Measurements from ENCODE around the gene TNNC1.

TNNC1 gene

GRCh38 chr3:52489453-52489852 lies 35.6 kb upstream of the TNNC1 start:
- DNase-seq (ENCODE audit: low spot score in 2 of 2) (no peak), ATAC-seq (ENCODE audit: low read depth) (no peak)
- H3K27me3 Mint-ChIP-seq, result no peaks in the 10 kb centered on the region
- no peaks in the 10 kb centered on the region for H3K9me3 Mint-ChIP-seq
- H3K4me1 Mint-ChIP-seq, result peaks cover 2% of the 10 kb centered on the region
- no peak overlapping the region for H3K27ac Mint-ChIP-seq
- H3K36me3 Mint-ChIP-seq, result peaks cover 18% of the 10 kb centered on the region
- H3K4me3 Mint-ChIP-seq, result no peak overlapping the region

- Mint-ChIP-seq H3K36me3 (peaks cover 18% of the 10 kb centered on the region), H3K4me1 (no peaks in the 10 kb centered on the region)
These were observed 34.9 kb upstream of the TNNC1 start for GRCh38 chr3:52488746-52489145.

DNA sequence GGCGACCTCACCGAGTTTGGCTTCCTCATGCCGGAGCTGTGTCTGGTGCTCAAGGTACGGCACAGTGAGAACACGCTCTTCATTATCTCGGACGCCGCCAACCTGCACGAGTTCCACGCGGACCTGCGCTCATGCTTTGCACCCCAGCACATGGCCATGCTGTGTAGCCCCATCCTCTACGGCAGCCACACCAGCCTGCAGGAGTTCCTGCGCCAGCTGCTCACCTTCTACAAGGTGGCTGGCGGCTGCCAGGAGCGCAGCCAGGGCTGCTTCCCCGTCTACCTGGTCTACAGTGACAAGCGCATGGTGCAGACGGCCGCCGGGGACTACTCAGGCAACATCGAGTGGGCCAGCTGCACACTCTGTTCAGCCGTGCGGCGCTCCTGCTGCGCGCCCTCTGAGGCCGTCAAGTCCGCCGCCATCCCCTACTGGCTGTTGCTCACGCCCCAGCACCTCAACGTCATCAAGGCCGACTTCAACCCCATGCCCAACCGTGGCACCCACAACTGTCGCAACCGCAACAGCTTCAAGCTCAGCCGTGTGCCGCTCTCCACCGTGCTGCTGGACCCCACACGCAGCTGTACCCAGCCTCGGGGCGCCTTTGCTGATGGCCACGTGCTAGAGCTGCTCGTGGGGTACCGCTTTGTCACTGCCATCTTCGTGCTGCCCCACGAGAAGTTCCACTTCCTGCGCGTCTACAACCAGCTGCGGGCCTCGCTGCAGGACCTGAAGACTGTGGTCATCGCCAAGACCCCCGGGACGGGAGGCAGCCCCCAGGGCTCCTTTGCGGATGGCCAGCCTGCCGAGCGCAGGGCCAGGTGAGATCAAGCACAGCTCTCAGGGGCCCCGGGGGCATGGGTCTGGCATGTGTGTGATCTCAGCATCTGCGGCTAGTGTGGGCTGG lies 34.2 kb upstream of the TNNC1 start:
- DNase-seq (ENCODE audit: low spot score in 2 of 2), result no peak
- no peak overlapping the region for H3K27ac Mint-ChIP-seq
- no peak for ATAC-seq (ENCODE audit: low read depth)
- no peaks in the 10 kb centered on the region for H3K9me3 Mint-ChIP-seq
- H3K4me1 Mint-ChIP-seq, result no peaks in the 10 kb centered on the region
- peaks cover 18% of the 10 kb centered on the region for H3K36me3 Mint-ChIP-seq
- H3K4me3 Mint-ChIP-seq, result no peak overlapping the region
- no peaks in the 10 kb centered on the region for H3K27me3 Mint-ChIP-seq

More at GRCh38 chr3:52488746-52489145, 34.9 kb upstream of the TNNC1 start:
- DNase-seq (ENCODE audit: low spot score in 2 of 2), result no peak
- no peak overlapping the region for H3K27ac Mint-ChIP-seq
- H3K9me3 Mint-ChIP-seq, result no peaks in the 10 kb centered on the region
- H3K4me3 Mint-ChIP-seq, result no peak overlapping the region
- H3K27me3 Mint-ChIP-seq, result no peaks in the 10 kb centered on the region
- no peak for ATAC-seq (ENCODE audit: low read depth)

GRCh38 chr3:52487050-52487787 lies 33.4 kb upstream of the TNNC1 start:
- Mint-ChIP-seq H3K4me1 (no peaks in the 10 kb centered on the region), H3K27me3 (no peaks in the 10 kb centered on the region), H3K27ac (no peak overlapping the region), H3K9me3 (no peaks in the 10 kb centered on the region), H3K36me3 (peaks cover 17% of the 10 kb centered on the region), H3K4me3 (no peak overlapping the region)
- DNase-seq (ENCODE audit: low spot score in 2 of 2) (no peak), ATAC-seq (ENCODE audit: low read depth) (no peak)

DNA sequence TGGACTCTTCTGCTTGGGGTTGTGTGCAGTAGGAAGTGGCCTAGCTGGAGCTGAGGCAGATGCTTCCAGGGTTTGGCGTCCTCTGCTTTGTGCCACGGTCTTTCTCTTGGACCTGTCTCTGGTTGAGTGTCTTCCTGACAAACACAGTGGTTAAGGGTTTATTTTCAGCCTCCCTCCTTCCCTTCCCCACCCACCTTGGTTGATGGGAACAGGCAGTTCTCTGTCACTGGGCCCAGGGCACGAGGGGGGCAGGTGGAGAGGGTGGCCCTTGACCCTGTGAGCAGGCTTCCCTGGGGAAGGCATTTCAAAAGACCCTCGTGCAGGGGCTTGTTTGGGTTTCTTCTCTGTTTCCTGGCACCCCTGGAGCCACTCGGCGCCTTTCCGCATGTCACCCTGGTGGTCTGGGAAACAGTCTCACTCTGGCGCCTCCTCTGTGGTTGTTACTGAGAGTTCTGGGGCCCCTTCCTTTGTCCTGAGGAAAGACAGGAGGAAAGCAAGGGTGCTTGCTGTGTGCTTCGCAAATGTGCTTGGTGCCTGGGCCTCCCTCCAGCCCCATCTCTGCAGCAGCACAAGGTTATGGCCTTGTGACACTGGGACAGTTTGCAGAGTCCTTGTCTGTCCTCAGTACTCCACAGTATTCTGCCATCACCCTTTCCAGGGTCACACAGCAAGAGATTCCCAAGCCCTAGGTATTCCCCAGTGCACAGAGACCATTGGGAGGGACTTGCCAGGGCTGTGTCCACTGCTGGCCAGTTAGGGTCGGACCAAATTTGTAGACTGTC lies 31.0 kb upstream of the TNNC1 start:
- Mint-ChIP-seq H3K27ac (no peak overlapping the region), H3K27me3 (no peaks in the 10 kb centered on the region), H3K36me3 (peaks cover 24% of the 10 kb centered on the region), H3K4me3 (no peak overlapping the region), H3K4me1 (no peaks in the 10 kb centered on the region), H3K9me3 (no peaks in the 10 kb centered on the region)
- DNase-seq (ENCODE audit: low spot score in 2 of 2), result no peak
- no peak for ATAC-seq (ENCODE audit: low read depth)

GRCh38 chr3:52483577-52484381 lies 29.9 kb upstream of the TNNC1 start:
- ATAC-seq (ENCODE audit: low read depth) (no peak), DNase-seq (ENCODE audit: low spot score in 2 of 2) (no peak)
- H3K4me1 Mint-ChIP-seq, result no peaks in the 10 kb centered on the region
- H3K36me3 Mint-ChIP-seq, result peaks cover 32% of the 10 kb centered on the region
- no peaks in the 10 kb centered on the region for H3K27me3 Mint-ChIP-seq
- no peak overlapping the region for H3K27ac Mint-ChIP-seq
- no peaks in the 10 kb centered on the region for H3K9me3 Mint-ChIP-seq
- H3K4me3 Mint-ChIP-seq, result no peak overlapping the region

GRCh38 chr3:52483081-52483480 lies 29.2 kb upstream of the TNNC1 start:
- Mint-ChIP-seq H3K36me3 (peaks cover 34% of the 10 kb centered on the region), H3K27me3 (no peaks in the 10 kb centered on the region), H3K4me1 (no peaks in the 10 kb centered on the region), H3K9me3 (no peaks in the 10 kb centered on the region), H3K27ac (no peak overlapping the region), H3K4me3 (no peak overlapping the region)
- DNase-seq (ENCODE audit: low spot score in 2 of 2), result no peak
- no peak for ATAC-seq (ENCODE audit: low read depth)

GRCh38 chr3:52481819-52482521 lies 28.1 kb upstream of the TNNC1 start:
- no peak for ATAC-seq (ENCODE audit: low read depth)
- H3K9me3 Mint-ChIP-seq, result no peaks in the 10 kb centered on the region
- H3K36me3 Mint-ChIP-seq, result peaks cover 30% of the 10 kb centered on the region
- no peak overlapping the region for H3K4me3 Mint-ChIP-seq
- peak overlapping the region; percentile 32 for H3K27ac Mint-ChIP-seq
- no peaks in the 10 kb centered on the region for H3K4me1 Mint-ChIP-seq
- DNase-seq (ENCODE audit: low spot score in 2 of 2), result no peak
- H3K27me3 Mint-ChIP-seq, result no peaks in the 10 kb centered on the region

GRCh38 chr3:52480768-52481715 lies 27.2 kb upstream of the TNNC1 start:
- H3K27ac Mint-ChIP-seq, result peak overlapping the region; percentile 55
- peaks cover 29% of the 10 kb centered on the region for H3K36me3 Mint-ChIP-seq
- no peak for ATAC-seq (ENCODE audit: low read depth)
- H3K4me3 Mint-ChIP-seq, result no peak overlapping the region
- no peak for DNase-seq (ENCODE audit: low spot score in 2 of 2)
- H3K4me1 Mint-ChIP-seq, result no peaks in the 10 kb centered on the region
- no peaks in the 10 kb centered on the region for H3K27me3 Mint-ChIP-seq
- no peaks in the 10 kb centered on the region for H3K9me3 Mint-ChIP-seq

- no peaks in the 10 kb centered on the region for H3K9me3 Mint-ChIP-seq
- H3K36me3 Mint-ChIP-seq, result peaks cover 31% of the 10 kb centered on the region
- no peak for ATAC-seq (ENCODE audit: low read depth)
- no peak for DNase-seq (ENCODE audit: low spot score in 2 of 2)
- H3K27me3 Mint-ChIP-seq, result no peaks in the 10 kb centered on the region
- no peak overlapping the region for H3K4me3 Mint-ChIP-seq
- H3K27ac Mint-ChIP-seq, result no peak overlapping the region
- no peaks in the 10 kb centered on the region for H3K4me1 Mint-ChIP-seq
These were observed 26.2 kb upstream of the TNNC1 start for GRCh38 chr3:52479877-52480575.

GRCh38 chr3:52479037-52479876 lies 25.4 kb upstream of the TNNC1 start:
- Mint-ChIP-seq H3K4me1 (no peaks in the 10 kb centered on the region), H3K4me3 (no peak overlapping the region), H3K27me3 (no peaks in the 10 kb centered on the region), H3K9me3 (no peaks in the 10 kb centered on the region), H3K36me3 (peaks cover 31% of the 10 kb centered on the region), H3K27ac (no peak overlapping the region)
- ATAC-seq (ENCODE audit: low read depth) (no peak), DNase-seq (ENCODE audit: low spot score in 2 of 2) (no peak)
